GM08714 (cell line): ENCODE data around the gene PCNA.
"Not testable (repeated sequence)": the region's sequence is repeated elsewhere in the genome, so short reads cannot be mapped to it uniquely, and the experiment has no call there.

Experiments
- H3K4me3 ChIP-seq: fragments of 200-500 bp; sonication (Bioruptor generic); 2 replicates; pipeline ENCODE4 v1.5.1; 2014; ENCODE audit warnings: mild to moderate bottlenecking, low read length, inconsistent platforms
- ZNF274 ChIP-seq: IDR thresholded peaks from 2 replicates; pipeline ENCODE4 v1.6.1; 2012; ENCODE audit warnings: mild to moderate bottlenecking, low read depth, low read length

Gene PCNA

DNA sequence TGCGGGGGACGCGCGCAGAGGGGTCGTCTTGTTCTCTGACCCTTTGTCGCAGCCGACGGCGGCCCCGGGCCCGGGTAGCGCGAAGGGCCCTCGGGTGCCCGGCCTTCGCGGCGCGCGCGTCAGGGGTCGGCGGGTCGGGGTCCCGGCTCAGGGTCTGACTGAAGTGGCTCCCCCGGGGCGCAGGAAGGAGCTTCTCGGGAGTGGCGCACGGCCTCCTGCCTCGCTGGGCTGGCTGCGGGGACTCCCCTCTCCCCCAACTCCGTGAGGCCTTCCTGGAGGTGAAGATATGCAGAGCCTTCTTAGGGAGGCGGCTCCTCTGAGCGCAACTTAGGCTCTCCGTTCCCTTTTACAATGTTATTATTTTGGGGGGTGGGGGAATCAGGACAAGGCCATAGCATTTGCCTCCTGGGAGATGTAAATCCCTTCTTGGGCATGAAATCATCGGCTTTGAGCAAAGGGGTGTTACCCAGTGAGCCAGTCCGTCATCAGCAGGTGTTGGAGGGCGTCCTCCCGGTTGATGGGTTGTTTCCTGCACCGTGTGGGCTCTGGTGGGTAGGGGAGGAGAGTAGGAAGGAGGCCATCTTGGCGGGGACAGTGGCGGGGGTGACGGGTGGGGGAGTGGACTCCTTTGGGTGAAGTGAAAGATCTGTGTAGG lies 7.6 kb upstream of the PCNA start:
- H3K4me3 ChIP-seq, result peak overlapping the region; percentile 82
- no peak for TF ChIP-seq ZNF274

DNA sequence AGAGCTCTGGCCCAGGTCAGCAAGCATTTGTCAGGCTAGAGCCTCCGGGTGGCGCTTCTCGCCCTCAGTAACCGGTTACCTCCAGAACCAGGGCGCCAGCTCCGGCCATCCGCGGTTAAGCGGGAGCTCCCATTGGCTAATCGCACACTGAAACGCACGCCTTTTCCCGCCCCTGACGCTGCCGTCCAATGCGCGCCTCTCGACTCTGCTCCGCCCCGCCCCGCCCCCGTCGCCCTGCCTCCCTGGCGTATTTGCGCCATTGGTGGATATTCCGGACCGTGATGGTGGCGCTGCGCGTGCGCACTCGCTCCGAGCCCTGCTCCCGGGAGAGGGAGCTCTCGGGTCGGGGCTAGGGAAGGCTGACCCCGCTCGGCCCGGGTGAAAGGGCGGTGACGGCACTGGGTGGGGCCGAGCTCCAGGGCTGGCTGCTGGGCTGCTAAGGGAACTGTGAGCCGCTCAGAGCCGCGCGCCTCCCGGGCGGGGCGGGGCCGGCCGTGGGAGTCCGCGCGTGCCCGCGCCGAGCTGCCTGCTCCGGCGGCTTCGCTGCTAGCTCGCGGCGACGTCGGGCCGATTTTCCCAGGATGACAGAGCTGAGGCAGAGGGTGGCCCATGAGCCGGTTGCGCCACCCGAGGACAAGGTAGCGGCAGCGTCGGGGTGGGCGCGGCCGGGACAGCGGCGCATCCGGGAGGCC lies 6.9 kb upstream of the PCNA start, which contains the start of gene CDS2:
TSS of gene CDS2 (plus strand) at position 497 of the 692 bp plus-strand sequence. CDS start at position 582, 85 bp downstream.
- H3K4me3 ChIP-seq, result peak within 1 kb of the TSS; percentile 82
- TF ChIP-seq ZNF274, result no peak

DNA sequence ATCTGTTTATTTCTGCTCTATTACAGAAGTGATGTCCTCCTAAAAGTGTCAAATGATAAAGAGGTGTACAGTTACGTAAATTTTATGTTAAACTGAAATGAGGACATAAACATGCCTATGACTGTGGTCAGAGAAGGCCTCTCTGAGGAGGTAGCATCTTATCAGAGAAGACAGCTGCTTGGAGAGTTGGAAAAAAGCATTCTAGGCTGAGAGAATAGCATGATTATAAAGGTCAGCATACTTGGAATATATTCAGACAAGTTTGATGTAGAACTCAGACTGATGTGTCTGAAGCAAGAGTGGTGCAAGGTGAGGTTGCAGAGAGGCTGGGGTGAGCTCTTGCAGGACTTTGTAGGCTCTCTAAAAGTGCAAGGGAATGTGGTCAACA lies 3.1 kb upstream of the PCNA start:
- no peak overlapping the region for H3K4me3 ChIP-seq
- TF ChIP-seq ZNF274, result no peak

GRCh38 chr20:5120185-5120476 lies 373 bp upstream of the PCNA start:
- no peak for TF ChIP-seq ZNF274
- peak overlapping the region; percentile 59 for H3K4me3 ChIP-seq

GRCh38 chr20:5119143-5119434 lies 669 bp downstream of the PCNA start:
- TF ChIP-seq ZNF274, result no peak
- peak overlapping the region; percentile 99 for H3K4me3 ChIP-seq

DNA sequence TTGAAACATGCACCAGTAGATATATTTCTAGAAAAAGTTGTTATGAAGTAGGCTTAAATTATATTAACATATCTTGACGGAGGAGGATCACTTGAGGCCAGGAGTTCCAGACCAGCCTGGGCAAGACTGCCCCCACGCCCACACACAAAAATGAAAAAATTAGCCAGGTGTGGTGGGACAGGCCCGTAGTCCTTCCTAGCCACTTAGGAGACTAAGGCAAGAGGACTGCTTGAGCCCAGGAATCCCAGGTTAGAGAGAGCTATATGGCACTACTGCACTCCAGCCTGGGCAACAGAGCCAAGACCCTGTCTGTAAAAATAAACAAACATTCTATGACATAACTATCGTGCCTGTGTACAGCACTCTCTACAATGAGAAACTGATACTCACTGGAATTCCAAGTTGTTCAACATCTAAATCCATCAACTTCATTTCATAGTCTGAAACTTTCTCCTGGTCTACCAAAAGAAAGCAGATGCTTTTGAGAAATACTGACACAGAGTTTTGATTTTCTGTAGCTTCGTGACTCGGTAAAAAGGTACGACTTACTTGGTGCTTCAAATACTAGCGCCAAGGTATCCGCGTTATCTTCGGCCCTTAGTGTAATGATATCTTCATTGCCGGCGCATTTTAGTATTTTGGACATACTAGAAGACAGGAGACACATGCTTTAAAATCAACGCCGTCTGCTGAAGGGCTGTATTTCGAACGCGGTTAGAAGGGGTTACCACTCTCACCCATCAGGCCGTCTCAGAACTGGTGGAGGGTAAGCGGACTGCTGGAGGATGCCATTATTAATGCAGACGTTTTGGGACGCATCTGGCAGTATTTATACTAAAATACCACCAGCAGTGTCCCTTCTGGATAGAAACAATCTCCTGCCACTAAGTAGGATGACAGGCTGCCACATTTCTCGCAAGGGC lies 1.3 kb downstream of the PCNA start:
- peak overlapping the region; percentile 99 for H3K4me3 ChIP-seq
- no peak for TF ChIP-seq ZNF274

- TF ChIP-seq ZNF274, result no peak
- peak overlapping the region; percentile 99 for H3K4me3 ChIP-seq
These were observed 2.9 kb downstream of the PCNA start for GRCh38 chr20:5116875-5117274.

DNA sequence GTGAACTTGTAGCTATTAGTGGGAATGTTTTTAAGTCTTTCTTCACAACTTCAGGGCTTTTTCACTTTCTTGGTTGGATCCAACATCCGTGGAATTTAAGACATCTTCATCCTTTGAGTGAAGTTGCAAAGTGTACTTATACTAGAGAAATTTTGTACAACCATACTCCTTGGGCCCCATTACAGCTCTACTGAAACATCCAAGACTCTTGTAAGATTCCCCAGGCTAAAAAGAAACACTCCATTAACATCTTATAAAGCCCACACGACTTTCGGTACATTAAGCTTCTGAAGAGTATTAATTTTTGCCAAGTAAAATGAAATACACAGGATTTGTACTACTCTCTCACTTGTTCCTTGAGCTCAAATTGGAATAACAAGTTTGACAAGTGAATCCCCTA lies 5.4 kb downstream of the PCNA start:
- no peak overlapping the region for H3K4me3 ChIP-seq

DNA sequence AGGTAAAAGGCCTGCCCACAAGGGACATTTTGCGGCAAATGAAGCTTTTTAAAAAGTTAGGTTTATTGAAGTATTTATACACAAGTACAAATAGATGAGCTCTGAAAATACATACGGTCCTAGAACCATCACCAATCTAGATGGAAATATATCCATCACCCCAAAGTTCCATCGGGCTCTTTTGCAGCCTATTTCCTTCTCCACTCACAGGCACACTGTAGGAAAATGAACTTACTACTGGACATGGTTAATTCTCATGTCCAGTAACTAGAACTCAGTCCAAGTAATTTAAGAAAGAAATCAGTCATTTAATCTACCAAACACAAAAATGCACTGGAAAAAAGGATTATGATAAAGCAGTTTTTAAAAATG lies 6.2 kb downstream of the PCNA start:
- TF ChIP-seq ZNF274, result no peak

More for the DNA sequence above, 5.4 kb downstream of the PCNA start:
- no peak for TF ChIP-seq ZNF274

GRCh38 chr20:5109276-5109675 lies 10.5 kb downstream of the PCNA start:
- H3K4me3 ChIP-seq, result no peak overlapping the region
- no peak for TF ChIP-seq ZNF274

More for the DNA sequence above, 6.2 kb downstream of the PCNA start:
- peak overlapping the region; percentile 100 for H3K4me3 ChIP-seq

DNA sequence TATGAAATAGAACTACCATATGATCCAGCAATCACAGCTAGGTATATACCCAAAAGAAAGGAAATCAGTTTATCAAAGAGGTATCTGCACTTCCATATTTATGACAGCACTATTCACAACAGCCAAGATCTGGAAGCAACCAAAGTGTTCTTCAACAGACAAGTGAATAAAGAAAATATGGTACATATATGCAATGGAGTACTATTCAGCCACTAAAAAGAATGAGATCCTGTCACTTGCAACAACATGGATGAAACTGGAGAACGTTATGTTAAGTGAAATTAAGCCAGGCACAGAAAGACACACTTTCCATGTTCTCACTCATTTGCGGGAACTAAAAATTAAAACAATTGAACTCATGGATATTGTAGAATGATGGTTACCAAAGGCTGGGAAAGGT lies 15.3 kb downstream of the PCNA start:
- H3K4me3 ChIP-seq, result no peak overlapping the region
- TF ChIP-seq ZNF274, result no peak

DNA sequence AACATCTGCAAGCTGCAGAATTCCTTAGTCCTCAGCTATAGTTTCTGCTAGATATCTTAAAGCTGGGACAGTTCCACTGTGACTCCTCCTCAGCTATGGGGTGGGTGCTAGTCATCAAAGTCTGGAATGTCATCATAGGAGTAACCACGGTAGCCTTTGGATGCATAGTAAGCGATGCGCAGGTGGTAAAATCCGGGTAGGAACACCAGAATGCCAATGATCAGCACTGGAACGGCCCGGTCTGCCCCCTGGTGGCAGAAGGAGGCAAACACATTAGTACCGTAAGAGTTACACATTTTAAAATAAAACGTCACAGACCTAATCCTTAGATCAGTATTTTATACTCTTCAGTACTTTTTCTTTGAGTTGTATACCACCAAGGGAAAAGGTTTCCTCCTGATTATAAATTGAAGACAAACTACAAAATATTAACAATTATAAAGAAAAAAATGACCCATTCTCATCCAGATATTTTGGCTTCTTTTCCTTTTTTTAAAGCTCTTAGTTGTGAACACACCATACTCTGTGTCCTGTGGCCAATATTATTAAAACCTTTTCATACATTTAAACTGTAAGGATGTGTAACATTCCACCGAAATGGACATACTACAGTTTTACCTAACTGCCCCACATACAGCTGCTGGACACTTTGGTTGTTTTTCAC lies 18.9 kb downstream of the PCNA start:
- TF ChIP-seq ZNF274, result no peak
- no peak overlapping the region for H3K4me3 ChIP-seq

GRCh38 chr20:5099909-5100308 lies 19.8 kb downstream of the PCNA start:
- not testable (repeated sequence) for H3K4me3 ChIP-seq

- H3K4me3 ChIP-seq, result not testable (repeated sequence)
These were observed 20.7 kb downstream of the PCNA start for GRCh38 chr20:5099009-5099408.

GRCh38 chr20:5096463-5096862 lies 23.3 kb downstream of the PCNA start:
- TF ChIP-seq ZNF274, result no peak
- no peak overlapping the region for H3K4me3 ChIP-seq
